ENCODE results near the gene CST8.

DNA sequence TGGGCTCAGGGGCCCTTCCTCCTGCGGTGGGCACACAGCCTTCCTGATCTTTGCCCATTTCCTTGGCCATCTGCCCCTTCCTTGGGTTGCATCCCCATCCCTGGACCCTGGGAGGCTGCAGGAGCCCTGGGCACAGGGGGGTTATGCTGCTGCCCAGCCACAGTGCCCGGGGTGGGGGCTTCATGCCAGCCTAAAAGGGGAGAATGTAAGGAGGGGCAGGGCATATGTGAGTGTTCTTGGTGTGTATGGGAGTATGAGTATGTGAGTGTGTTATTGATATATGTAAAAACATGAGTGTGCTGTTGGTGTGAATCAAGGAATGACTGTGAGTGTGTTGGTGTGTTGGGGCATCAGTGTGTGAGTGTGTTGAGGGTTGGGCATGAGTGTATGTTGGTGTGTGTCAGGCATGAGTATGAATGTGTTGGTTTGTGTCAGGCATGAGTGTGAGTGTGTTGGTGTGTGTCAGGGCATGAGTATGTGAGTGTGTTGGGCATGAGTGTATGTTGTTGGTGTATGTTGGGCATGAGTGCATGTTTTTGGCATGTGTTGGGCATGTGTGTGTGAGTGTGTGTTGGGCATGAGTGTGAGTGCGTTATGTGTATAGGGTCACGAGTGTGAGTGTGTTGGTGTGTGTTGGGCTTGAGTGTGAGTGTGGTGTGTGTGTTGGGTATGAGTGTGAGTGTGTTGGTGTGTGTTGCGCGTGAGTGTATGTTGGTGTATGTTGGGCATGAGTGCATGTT, 14.7 kb upstream of the CST8 start:
- no peak for TF ChIP-seq ZNF121 (tag by site-specific recombination; IDR thresholded peaks at IDR 0.05)
- TF ChIP-seq, protein P1, sequence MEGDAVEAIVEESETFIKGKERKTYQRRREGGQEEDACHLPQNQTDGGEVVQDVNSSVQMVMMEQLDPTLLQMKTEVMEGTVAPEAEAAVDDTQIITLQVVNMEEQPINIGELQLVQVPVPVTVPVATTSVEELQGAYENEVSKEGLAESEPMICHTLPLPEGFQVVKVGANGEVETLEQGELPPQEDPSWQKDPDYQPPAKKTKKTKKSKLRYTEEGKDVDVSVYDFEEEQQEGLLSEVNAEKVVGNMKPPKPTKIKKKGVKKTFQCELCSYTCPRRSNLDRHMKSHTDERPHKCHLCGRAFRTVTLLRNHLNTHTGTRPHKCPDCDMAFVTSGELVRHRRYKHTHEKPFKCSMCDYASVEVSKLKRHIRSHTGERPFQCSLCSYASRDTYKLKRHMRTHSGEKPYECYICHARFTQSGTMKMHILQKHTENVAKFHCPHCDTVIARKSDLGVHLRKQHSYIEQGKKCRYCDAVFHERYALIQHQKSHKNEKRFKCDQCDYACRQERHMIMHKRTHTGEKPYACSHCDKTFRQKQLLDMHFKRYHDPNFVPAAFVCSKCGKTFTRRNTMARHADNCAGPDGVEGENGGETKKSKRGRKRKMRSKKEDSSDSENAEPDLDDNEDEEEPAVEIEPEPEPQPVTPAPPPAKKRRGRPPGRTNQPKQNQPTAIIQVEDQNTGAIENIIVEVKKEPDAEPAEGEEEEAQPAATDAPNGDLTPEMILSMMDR (tag by site-specific recombination; IDR thresholded peaks at IDR 0.05), result no peak
- TF ChIP-seq ZNF558 (tag by site-specific recombination; IDR thresholded peaks at IDR 0.05), result no peak
- TF ChIP-seq ZEB2 (tag by site-specific recombination; IDR thresholded peaks at IDR 0.05), result no peak
- TF ChIP-seq ZNF549 (tag by site-specific recombination; IDR thresholded peaks at IDR 0.05), result no peak
- TF ChIP-seq ZNF138 (tag by site-specific recombination; IDR thresholded peaks at IDR 0.05; ENCODE audit: borderline replicate concordance), result no peak
- TF ChIP-seq, protein P2, sequence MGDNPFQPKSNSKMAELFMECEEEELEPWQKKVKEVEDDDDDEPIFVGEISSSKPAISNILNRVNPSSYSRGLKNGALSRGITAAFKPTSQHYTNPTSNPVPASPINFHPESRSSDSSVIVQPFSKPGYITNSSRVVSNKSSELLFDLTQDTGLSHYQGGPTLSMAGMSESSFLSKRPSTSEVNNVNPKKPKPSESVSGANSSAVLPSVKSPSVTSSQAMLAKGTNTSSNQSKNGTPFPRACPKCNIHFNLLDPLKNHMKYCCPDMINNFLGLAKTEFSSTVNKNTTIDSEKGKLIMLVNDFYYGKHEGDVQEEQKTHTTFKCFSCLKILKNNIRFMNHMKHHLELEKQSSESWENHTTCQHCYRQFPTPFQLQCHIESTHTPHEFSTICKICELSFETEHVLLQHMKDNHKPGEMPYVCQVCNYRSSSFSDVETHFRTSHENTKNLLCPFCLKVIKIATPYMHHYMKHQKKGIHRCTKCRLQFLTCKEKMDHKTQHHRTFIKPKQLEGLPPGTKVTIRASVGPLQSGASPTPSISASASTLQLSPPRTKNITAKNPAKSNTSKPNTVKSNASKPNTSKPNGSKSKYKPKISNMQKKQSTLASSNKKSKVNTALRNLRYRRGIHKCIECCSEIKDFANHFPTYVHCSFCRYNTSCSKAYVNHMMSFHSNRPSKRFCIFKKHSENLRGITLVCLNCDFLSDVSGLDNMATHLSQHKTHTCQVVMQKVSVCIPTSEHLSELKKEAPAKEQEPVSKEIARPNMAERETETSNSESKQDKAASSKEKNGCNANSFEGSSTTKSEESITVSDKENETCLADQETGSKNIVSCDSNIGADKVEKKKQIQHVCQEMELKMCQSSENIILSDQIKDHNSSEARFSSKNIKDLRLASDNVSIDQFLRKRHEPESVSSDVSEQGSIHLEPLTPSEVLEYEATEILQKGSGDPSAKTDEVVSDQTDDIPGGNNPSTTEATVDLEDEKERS (tag by site-specific recombination; IDR thresholded peaks at IDR 0.05), result no peak
- TF ChIP-seq ZBTB10 (tag by site-specific recombination; IDR thresholded peaks at IDR 0.05), result no peak
- no peak for TF ChIP-seq SALL2 (tag by site-specific recombination; IDR thresholded peaks at IDR 0.05; ENCODE audit: borderline replicate concordance)
- no peak for TF ChIP-seq ZNF24 (tag by site-specific recombination; IDR thresholded peaks at IDR 0.05)
- TF ChIP-seq ZNF426 (tag by site-specific recombination; IDR thresholded peaks at IDR 0.05), result no peak

Measured in HEK293 (cell line).